ENCODE results near the gene MAML2. TPM values are rescaled to one million over a fixed set of nuclear protein-coding genes. Genes with fewer than 3 reads are reported as not detected.

The MAML2 gene
- total and polyA plus RNA-seq, 4 donors: 0.56 to 2.1 (median 1.4) TPM

- no peak overlapping the region for H3K27ac ChIP-seq (ENCODE audit: low read depth in 1 of 2, low read length in 2 of 2)
- no peaks in the 10 kb centered on the region for H3K27me3 ChIP-seq (ENCODE audit: control insufficient read depth in 4 of 4, insufficient read depth in 4 of 4, low read length in 3 of 4)
- TF ChIP-seq REST (IDR thresholded peaks at IDR 0.05): no peak
- TF ChIP-seq NR2F2 (IDR thresholded peaks at IDR 0.05): no peak
- TF ChIP-seq CTCF (IDR thresholded peaks at IDR 0.05; ENCODE audit: low read depth, low read length, missing input control): no peak
- TF ChIP-seq YY1 (IDR thresholded peaks at IDR 0.05): no peak
- no peak for TF ChIP-seq JUND (IDR thresholded peaks at IDR 0.05)
- TF ChIP-seq GABPA (IDR thresholded peaks at IDR 0.05 in 1 of 2, conservative IDR thresholded peaks at IDR 0.05 in 1 of 2): no peak
- no peak for TF ChIP-seq ATF3 (IDR thresholded peaks at IDR 0.05)
- no peak overlapping the region for H3K9ac ChIP-seq (ENCODE audit: low read depth in 1 of 2, low read length in 2 of 2)
- DNase-seq (ENCODE audit: low spot score): no peak
- 87% methylated on average over 3 of the region's 3 CpGs for WGBS
- no peaks in the 10 kb centered on the region for H3K9me3 ChIP-seq (ENCODE audit: control insufficient read depth in 4 of 4, low read length in 3 of 4)
- no peak overlapping the region for H3K4me3 ChIP-seq (ENCODE audit: low read depth in 1 of 3, low read length in 3 of 3)
- peaks cover 0 to 5% (median 0%) of the 10 kb centered on the region in 4 donors for H3K4me1 ChIP-seq (ENCODE audit: control insufficient read depth in 4 of 4, insufficient read depth in 4 of 4, low read length in 3 of 4)
- no peaks in the 10 kb centered on the region for H3K36me3 ChIP-seq (ENCODE audit: control insufficient read depth in 4 of 4, insufficient read depth in 3 of 4, low read depth in 1 of 4, low read length in 3 of 4)
Measured at GRCh38 chr11:96316869-96317268, 26.1 kb downstream of the MAML2 start.

- H3K36me3 ChIP-seq (ENCODE audit: control insufficient read depth in 4 of 4, insufficient read depth in 3 of 4, low read depth in 1 of 4, low read length in 3 of 4): no peaks in the 10 kb centered on the region
- no peak for DNase-seq (ENCODE audit: low spot score)
- H3K27ac ChIP-seq (ENCODE audit: low read depth in 1 of 2, low read length in 2 of 2): no peak overlapping the region
- 95% methylated on average over 1 of the region's 1 CpG for WGBS
- no peak overlapping the region for H3K9ac ChIP-seq (ENCODE audit: low read depth in 1 of 2, low read length in 2 of 2)
- no peak overlapping the region for H3K4me3 ChIP-seq (ENCODE audit: low read depth in 1 of 3, low read length in 3 of 3)
- peaks cover 0 to 5% (median 2%) of the 10 kb centered on the region in 4 donors for H3K4me1 ChIP-seq (ENCODE audit: control insufficient read depth in 4 of 4, insufficient read depth in 4 of 4, low read length in 3 of 4)
- no peaks in the 10 kb centered on the region for H3K27me3 ChIP-seq (ENCODE audit: control insufficient read depth in 4 of 4, insufficient read depth in 4 of 4, low read length in 3 of 4)
- no peaks in the 10 kb centered on the region for H3K9me3 ChIP-seq (ENCODE audit: control insufficient read depth in 4 of 4, low read length in 3 of 4)
- TF ChIP-seq REST (IDR thresholded peaks at IDR 0.05) (no peak), YY1 (IDR thresholded peaks at IDR 0.05) (no peak), FOXA1 (IDR thresholded peaks at IDR 0.05) (no peak), RXRA (IDR thresholded peaks at IDR 0.05) (no peak), TAF1 (conservative IDR thresholded peaks at IDR 0.05) (no peak), SP1 (IDR thresholded peaks at IDR 0.05) (no peak), EGR1 (IDR thresholded peaks at IDR 0.05; ENCODE audit: low read depth in 2 of 2) (no peak), GABPA (IDR thresholded peaks at IDR 0.05 in 1 of 2, conservative IDR thresholded peaks at IDR 0.05 in 1 of 2) (no peak), HNF4G (IDR thresholded peaks at IDR 0.05) (no peak), CTCF (IDR thresholded peaks at IDR 0.05; ENCODE audit: low read depth, low read length, missing input control) (no peak), RAD21 (IDR thresholded peaks at IDR 0.05) (no peak), HNF4A (conservative IDR thresholded peaks at IDR 0.05) (no peak), NR2F2 (IDR thresholded peaks at IDR 0.05) (no peak), ZBTB33 (IDR thresholded peaks at IDR 0.05) (no peak), JUND (IDR thresholded peaks at IDR 0.05) (no peak), ATF3 (IDR thresholded peaks at IDR 0.05) (no peak), MAX (IDR thresholded peaks at IDR 0.05) (no peak), FOXA2 (IDR thresholded peaks at IDR 0.05) (no peak)
Measured at GRCh38 chr11:96315476-96315875, 27.5 kb downstream of the MAML2 start.

Data from liver (tissue), 9 donors.